SW 1271 (cell line): ENCODE data around the gene PHF10.
"Not testable (repeated sequence)": the region's sequence is repeated elsewhere in the genome, so short reads cannot be mapped to it uniquely, and the experiment has no call there.

Experiments used
- DNase-seq, 2 experiments: peaks; one replicate each; lab custom pipeline; 2025; lab: John Stamatoyannopoulos, UW

Gene PHF10

GRCh38 chr6:169723200-169723909 is 945 bp downstream of the PHF10 start:
- DNase-seq: peak in 1 of 2 experiments; percentile 42

GRCh38 chr6:169722362-169723199 is 1.7 kb downstream of the PHF10 start:
- peak; percentile 36 to 78 for DNase-seq

- no peak for DNase-seq
Measured at GRCh38 chr6:169720207-169720855, 4.0 kb downstream of the PHF10 start.

- DNase-seq: no peak
Measured at GRCh38 chr6:169719117-169719516, 5.2 kb downstream of the PHF10 start.

- no peak for DNase-seq
Measured at GRCh38 chr6:169714595-169714994, 9.7 kb downstream of the PHF10 start.

GRCh38 chr6:169714178-169714577 is 10.1 kb downstream of the PHF10 start:
- no peak for DNase-seq

- no peak for DNase-seq
Measured at GRCh38 chr6:169710009-169710408, 14.3 kb downstream of the PHF10 start.

- DNase-seq: no peak
Measured at GRCh38 chr6:169709293-169709692, 15.0 kb downstream of the PHF10 start.

- no peak for DNase-seq
Measured at GRCh38 chr6:169707772-169708171, 16.5 kb downstream of the PHF10 start.

GRCh38 chr6:169702840-169703246 is 21.5 kb downstream of the PHF10 start:
- DNase-seq: no peak

GRCh38 chr6:169701954-169702839 is 22.1 kb downstream of the PHF10 start, which contains the start of the genes C6orf120 and WDR27:
Gene C6orf120 (plus strand): TSS chr6:169702126. CDS start chr6:169702460, 334 bp downstream.
Gene WDR27 (minus strand): TSS chr6:169702029. CDS start chr6:169689005, 13,024 bp downstream.
- peak; percentile 92 to 94 for DNase-seq

GRCh38 chr6:169701311-169701953 is 22.9 kb downstream of the PHF10 start:
- no peak for DNase-seq

- DNase-seq: no peak
Measured at GRCh38 chr6:169700296-169700695, 24.0 kb downstream of the PHF10 start.

- not testable (repeated sequence) for DNase-seq
Measured at GRCh38 chr6:169697115-169697514, 27.2 kb downstream of the PHF10 start.

- no peak for DNase-seq
Measured at GRCh38 chr6:169695131-169695530, 29.2 kb downstream of the PHF10 start.

GRCh38 chr6:169692516-169692915 is 31.8 kb downstream of the PHF10 start:
- DNase-seq: no peak

- no peak for DNase-seq
Measured at GRCh38 chr6:169691260-169691659, 33.0 kb downstream of the PHF10 start.

GRCh38 chr6:169689287-169689686 is 35.0 kb downstream of the PHF10 start:
- DNase-seq: no peak

- no peak for DNase-seq
Measured at GRCh38 chr6:169685860-169686259, 38.4 kb downstream of the PHF10 start.

GRCh38 chr6:169684056-169684455 is 40.2 kb downstream of the PHF10 start:
- no peak for DNase-seq

GRCh38 chr6:169678342-169678741 is 46.0 kb downstream of the PHF10 start:
- no peak for DNase-seq
